NCI-H2171 (cell line): Measurements from ENCODE around the gene EEF2KMT.

ENCODE experiments used
- DNase-seq: peaks from one replicate; lab custom pipeline; 2025; lab: John Stamatoyannopoulos, UW

EEF2KMT gene

DNA sequence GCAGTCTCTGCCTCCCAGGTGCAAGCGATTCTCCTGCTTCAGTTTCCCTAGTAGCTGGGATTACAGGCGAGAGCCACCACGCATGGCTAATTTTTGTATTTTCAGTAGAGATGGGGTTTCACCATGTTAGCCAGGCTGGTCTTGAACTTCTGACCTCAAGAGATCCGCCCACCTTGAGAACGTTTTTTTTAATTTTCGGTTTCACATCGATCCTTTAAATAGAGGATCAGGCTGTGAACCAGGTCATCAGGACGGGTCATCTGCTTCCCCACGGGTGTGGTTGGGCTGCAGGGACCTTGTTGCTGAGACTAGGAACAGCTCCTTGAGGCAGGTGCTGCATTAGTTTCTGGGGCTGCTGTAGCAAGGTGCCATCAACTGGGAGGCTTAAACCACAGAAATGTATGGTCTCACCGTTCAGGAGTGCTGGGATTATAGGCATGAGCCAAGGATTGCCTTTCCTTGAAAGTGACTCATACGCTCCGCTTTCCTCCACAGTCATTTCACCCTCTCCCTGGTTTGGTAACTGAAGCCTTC, 55.9 kb downstream of the EEF2KMT start:
- no peak for DNase-seq

- no peak for DNase-seq
Measured at GRCh38 chr16:5040451-5040850, 57.1 kb downstream of the EEF2KMT start.

- DNase-seq, result peak; percentile 16
Measured at GRCh38 chr16:5036228-5037156, 61.1 kb downstream of the EEF2KMT start.

- no peak for DNase-seq
Measured at GRCh38 chr16:5035909-5036227, 61.7 kb downstream of the EEF2KMT start.
